HG03342 (cell line): ENCODE measurements around the gene ERRFI1.

Experiments used
- ATAC-seq: cut with Tn5 transposase; IDR thresholded peaks from one replicate; pipeline ENCODE4 v1.9.1; 2021; ENCODE audit warnings: mild to moderate bottlenecking, moderate library complexity; ENCODE audit not compliant: unreplicated experiment

Gene ERRFI1

GRCh38 chr1:8046391-8046790 lies 20.3 kb upstream of the ERRFI1 start:
- no peak for ATAC-seq

- no peak for ATAC-seq
Observed at GRCh38 chr1:8043621-8044020, 17.5 kb upstream of the ERRFI1 start.

- ATAC-seq, result no peak
Observed at GRCh38 chr1:8042134-8042533, 16.0 kb upstream of the ERRFI1 start.

- ATAC-seq, result no peak
Observed at GRCh38 chr1:8040586-8040985, 14.5 kb upstream of the ERRFI1 start.

- ATAC-seq, result no peak
Observed at GRCh38 chr1:8039071-8039470, 13.0 kb upstream of the ERRFI1 start.

GRCh38 chr1:8035289-8035688 lies 9.2 kb upstream of the ERRFI1 start:
- ATAC-seq, result no peak

GRCh38 chr1:8033322-8033721 lies 7.2 kb upstream of the ERRFI1 start:
- ATAC-seq, result no peak

- ATAC-seq, result no peak
Observed at GRCh38 chr1:8032366-8032910, 6.3 kb upstream of the ERRFI1 start.

- ATAC-seq, result no peak
Observed at GRCh38 chr1:8031176-8031785, 5.2 kb upstream of the ERRFI1 start.

GRCh38 chr1:8028571-8028910 lies 2.4 kb upstream of the ERRFI1 start:
- no peak for ATAC-seq

GRCh38 chr1:8027748-8028570 lies 1.9 kb upstream of the ERRFI1 start:
- no peak for ATAC-seq

- no peak for ATAC-seq
Observed at GRCh38 chr1:8026976-8027747, 1.1 kb upstream of the ERRFI1 start.

- ATAC-seq, result no peak
Observed at GRCh38 chr1:8025671-8026144, 401 bp downstream of the ERRFI1 start.

GRCh38 chr1:8025061-8025670 lies 943 bp downstream of the ERRFI1 start:
- no peak for ATAC-seq

GRCh38 chr1:8024329-8024728 lies 1.8 kb downstream of the ERRFI1 start:
- ATAC-seq, result no peak

- no peak for ATAC-seq
Observed at GRCh38 chr1:8023995-8024313, 2.2 kb downstream of the ERRFI1 start.

GRCh38 chr1:8023287-8023994 lies 2.7 kb downstream of the ERRFI1 start:
- no peak for ATAC-seq

- ATAC-seq, result no peak
Observed at GRCh38 chr1:8022395-8023286, 3.5 kb downstream of the ERRFI1 start.

GRCh38 chr1:8021676-8022266 lies 4.3 kb downstream of the ERRFI1 start:
- ATAC-seq, result no peak
